ENCODE measurements around the gene SLC35A2. TPM values are rescaled to one million over a fixed set of nuclear protein-coding genes. Genes with fewer than 3 reads are reported as not detected.

SLC35A2 gene
- total RNA-seq, 6 donors from 2014 or later, result 5.2 to 32.0 (median 23.3) TPM

DNA sequence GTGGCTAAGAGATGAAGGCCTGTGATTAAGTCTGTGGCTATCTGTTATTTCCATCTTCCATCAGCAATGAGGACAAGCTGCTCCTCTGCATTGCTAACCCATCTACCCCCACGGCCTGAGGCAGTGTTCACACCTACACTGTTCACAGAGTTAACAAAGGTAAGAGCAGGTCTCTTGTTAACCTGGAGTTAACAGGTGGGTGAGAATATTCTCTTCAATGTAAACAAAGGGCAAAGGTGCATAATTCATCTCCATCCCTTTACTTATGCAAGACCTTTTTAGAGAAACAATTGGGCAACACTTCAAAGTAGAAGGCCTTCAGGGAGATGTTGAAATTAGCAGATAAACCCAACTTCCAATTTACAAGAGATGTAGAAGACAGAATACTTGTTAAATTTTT is 2.8 kb downstream of the SLC35A2 start:
- no peak overlapping the region for H3K27ac ChIP-seq
- TF ChIP-seq, protein P1, sequence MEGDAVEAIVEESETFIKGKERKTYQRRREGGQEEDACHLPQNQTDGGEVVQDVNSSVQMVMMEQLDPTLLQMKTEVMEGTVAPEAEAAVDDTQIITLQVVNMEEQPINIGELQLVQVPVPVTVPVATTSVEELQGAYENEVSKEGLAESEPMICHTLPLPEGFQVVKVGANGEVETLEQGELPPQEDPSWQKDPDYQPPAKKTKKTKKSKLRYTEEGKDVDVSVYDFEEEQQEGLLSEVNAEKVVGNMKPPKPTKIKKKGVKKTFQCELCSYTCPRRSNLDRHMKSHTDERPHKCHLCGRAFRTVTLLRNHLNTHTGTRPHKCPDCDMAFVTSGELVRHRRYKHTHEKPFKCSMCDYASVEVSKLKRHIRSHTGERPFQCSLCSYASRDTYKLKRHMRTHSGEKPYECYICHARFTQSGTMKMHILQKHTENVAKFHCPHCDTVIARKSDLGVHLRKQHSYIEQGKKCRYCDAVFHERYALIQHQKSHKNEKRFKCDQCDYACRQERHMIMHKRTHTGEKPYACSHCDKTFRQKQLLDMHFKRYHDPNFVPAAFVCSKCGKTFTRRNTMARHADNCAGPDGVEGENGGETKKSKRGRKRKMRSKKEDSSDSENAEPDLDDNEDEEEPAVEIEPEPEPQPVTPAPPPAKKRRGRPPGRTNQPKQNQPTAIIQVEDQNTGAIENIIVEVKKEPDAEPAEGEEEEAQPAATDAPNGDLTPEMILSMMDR (IDR thresholded peaks at IDR 0.05), result no peak
- TF ChIP-seq POLR2AphosphoS5 (IDR thresholded peaks at IDR 0.05) (no peak), POLR2A (IDR thresholded peaks at IDR 0.05) (no peak), EP300 (IDR thresholded peaks at IDR 0.05) (no peak)
- peaks cover 0 to 5% (median 0%) of the 10 kb centered on the region in 4 donors for H3K9me3 ChIP-seq
- DNase-seq (no peak), ATAC-seq (ENCODE audit: low FRiP score in 2 of 2) (no peak)
- peaks cover 0 to 32% (median 6%) of the 10 kb centered on the region in 4 donors for H3K36me3 ChIP-seq
- H3K4me3 ChIP-seq, result no peak overlapping the region
- 68 to 100% methylated on average over 1 of the region's 1 CpG for WGBS, 2 donors
- H3K27me3 ChIP-seq, result no peaks in the 10 kb centered on the region
- H3K4me1 ChIP-seq, result peaks cover 0 to 20% (median 5%) of the 10 kb centered on the region in 4 donors

DNA sequence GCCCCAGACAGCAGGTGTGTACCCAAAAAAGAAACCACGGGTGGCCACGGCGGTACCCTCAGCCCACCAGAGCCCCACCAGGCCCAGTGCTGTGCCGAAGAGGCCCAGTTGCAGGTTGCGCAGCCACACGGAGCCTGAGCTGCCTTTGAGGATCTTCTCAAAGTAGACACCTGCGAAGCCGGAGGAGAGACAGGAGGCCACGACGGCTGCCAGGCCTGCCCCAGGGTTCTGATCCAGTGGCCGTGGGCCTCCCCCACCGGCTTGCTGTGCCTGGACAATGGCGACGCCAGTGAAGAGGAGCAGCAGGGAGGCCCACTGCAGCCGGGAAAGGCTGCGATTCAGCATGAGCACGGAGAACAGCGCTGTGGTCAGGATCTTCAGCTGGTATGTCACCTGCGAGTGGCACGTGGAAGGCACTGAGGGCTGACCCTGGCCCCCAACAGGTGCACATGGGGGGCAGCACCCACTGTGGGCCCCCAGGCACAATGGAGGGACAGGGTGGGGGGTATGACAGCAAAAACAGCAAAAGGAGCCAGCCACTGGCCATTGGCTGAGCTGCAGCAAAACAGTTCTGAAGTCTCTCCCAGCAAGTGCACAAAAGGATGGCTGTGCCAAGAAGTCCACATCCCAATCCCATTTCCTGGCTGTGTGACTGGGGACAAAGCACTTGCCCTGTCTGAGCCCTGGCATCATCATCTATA is 6.2 kb downstream of the SLC35A2 start:
- Histone ChIP-seq H3K4me1 (peaks cover 0 to 6% (median 0%) of the 10 kb centered on the region in 4 donors), H3K9me3 (no peaks in the 10 kb centered on the region), H3K27me3 (no peaks in the 10 kb centered on the region), H3K36me3 (peaks cover 2 to 57% (median 21%) of the 10 kb centered on the region in 4 donors), H3K27ac (no peak overlapping the region), H3K4me3 (no peak overlapping the region)
- TF ChIP-seq POLR2A (IDR thresholded peaks at IDR 0.05), result no peak
- no peak for TF ChIP-seq POLR2AphosphoS5 (IDR thresholded peaks at IDR 0.05)
- TF ChIP-seq EP300 (IDR thresholded peaks at IDR 0.05), result no peak
- TF ChIP-seq, protein P1 (IDR thresholded peaks at IDR 0.05), result no peak
- ATAC-seq (ENCODE audit: low FRiP score in 2 of 2), result no peak
- DNase-seq, result no peak
- 91 to 100% methylated on average over 1 to 20 of the region's 20 CpGs for WGBS, 2 donors

DNA sequence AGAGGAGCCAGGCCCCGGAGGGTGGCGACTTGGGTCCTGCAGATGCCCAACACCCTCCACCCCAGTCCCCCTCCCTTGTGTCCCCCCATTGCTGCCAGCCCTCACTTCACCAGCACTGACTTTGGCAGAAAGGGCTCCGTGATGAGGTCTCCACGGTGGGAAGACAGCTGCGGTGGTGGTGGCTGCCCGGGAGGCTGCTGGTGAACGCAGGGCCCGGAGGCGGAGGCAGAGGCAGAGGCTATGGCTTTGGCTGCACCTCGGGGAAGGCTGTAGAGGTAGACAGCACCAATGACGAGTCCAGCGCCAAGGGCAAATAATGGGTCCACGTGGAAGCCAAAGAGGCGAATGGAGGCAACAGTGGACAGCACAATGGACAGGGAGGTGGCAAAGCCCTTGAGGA is 6.8 kb downstream of the SLC35A2 start:
- Histone ChIP-seq H3K4me1 (peaks cover 0 to under 1% (median 0%) of the 10 kb centered on the region in 4 donors), H3K4me3 (no peak overlapping the region), H3K36me3 (peaks cover 2 to 57% (median 21%) of the 10 kb centered on the region in 4 donors), H3K27ac (no peak overlapping the region), H3K27me3 (no peaks in the 10 kb centered on the region), H3K9me3 (no peaks in the 10 kb centered on the region)
- WGBS, 2 donors, result 87% methylated on average over 14 of the region's 14 CpGs; no CpG with 5 or more reads in 1 of the 2 donors
- ATAC-seq (ENCODE audit: low FRiP score in 2 of 2) (no peak), DNase-seq (no peak)
- TF ChIP-seq, protein P1 (IDR thresholded peaks at IDR 0.05), result no peak
- TF ChIP-seq POLR2A (IDR thresholded peaks at IDR 0.05), result no peak
- no peak for TF ChIP-seq EP300 (IDR thresholded peaks at IDR 0.05)
- no peak for TF ChIP-seq POLR2AphosphoS5 (IDR thresholded peaks at IDR 0.05)

DNA sequence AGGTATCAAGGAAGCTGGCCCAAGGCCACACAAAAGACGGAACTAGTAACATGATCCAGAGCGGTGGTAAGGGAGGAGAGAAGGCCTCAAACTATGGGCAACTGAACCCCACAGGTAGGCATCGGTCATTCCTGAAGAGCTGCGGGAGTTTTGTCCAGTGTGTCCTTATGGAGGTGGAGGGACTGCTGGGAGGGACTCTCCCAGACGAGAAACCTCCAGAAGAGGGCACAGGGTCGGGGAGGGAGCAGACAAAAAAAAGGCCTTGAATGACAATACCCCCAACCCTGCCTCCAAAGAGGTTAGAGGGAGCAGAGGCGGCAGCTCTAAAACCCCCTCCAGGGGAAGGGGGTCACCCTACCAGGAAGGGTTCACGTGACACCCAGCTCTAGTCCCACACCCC is 7.3 kb downstream of the SLC35A2 start:
- ATAC-seq (ENCODE audit: low FRiP score in 2 of 2) (no peak), DNase-seq (no peak)
- H3K4me1 ChIP-seq, result peaks cover 0 to 5% (median 2%) of the 10 kb centered on the region in 4 donors
- 74 to 81% methylated on average over 7 to 8 of the region's 8 CpGs for WGBS, 2 donors
- no peak for TF ChIP-seq POLR2A (IDR thresholded peaks at IDR 0.05)
- TF ChIP-seq, protein P1 (IDR thresholded peaks at IDR 0.05), result no peak
- no peak for TF ChIP-seq EP300 (IDR thresholded peaks at IDR 0.05)
- no peak for TF ChIP-seq POLR2AphosphoS5 (IDR thresholded peaks at IDR 0.05)
- H3K36me3 ChIP-seq, result peaks cover 2 to 57% (median 21%) of the 10 kb centered on the region in 4 donors
- no peaks in the 10 kb centered on the region for H3K27me3 ChIP-seq
- no peak overlapping the region for H3K27ac ChIP-seq
- H3K4me3 ChIP-seq, result no peak overlapping the region
- H3K9me3 ChIP-seq, result no peaks in the 10 kb centered on the region
